GM18498 (cell line): ENCODE data around the gene TEKT1.
A peak's percentile ranks its signal among the peaks of the same experiment; 100 is the strongest.

ENCODE experiments used
- ATAC-seq: cut with Tn5 transposase; IDR thresholded peaks from one replicate; pipeline ENCODE4 v1.9.1; 2021; ENCODE audit warnings: mild to moderate bottlenecking, moderate library complexity; ENCODE audit not compliant: unreplicated experiment

TEKT1 gene

DNA sequence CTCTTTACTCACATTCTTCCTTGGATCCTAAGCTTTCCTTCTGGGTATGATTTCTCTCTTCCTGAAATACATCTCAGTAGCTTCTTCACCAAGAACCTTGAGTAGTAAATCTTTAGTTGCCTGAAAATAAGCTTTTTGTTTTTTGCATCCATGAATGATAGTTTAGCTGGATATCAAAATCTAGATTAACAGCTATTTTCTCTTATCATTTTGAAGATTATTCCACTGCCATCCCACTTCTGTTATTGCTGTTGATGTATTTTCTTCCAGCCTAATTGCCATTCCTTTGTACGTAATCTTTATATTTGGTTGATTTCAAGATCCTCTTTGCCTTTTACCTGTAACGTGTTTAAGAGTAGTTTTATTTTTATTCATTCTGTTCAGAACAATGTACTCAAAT, 63.1 kb downstream of the TEKT1 start:
- no peak for ATAC-seq

DNA sequence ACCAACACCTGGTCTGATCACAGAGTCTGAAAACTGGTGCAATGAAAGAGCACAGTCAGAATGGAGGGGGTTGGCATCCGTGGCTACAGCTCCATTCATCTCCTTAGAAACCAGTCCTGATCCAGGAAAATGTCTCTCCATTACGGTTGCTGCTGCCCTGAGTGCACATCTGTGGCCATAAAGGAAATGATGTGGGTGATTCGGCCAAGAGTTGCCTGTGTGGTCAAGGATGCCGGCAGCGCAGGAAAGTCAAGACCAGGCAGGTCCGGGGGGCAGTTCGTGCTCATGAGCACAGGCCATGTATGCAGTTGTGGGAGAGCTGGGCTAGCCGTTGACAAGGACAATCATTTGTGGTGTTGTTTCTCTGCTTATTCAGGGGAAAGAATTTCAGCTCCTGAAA, 69.8 kb downstream of the TEKT1 start:
- no peak for ATAC-seq

DNA sequence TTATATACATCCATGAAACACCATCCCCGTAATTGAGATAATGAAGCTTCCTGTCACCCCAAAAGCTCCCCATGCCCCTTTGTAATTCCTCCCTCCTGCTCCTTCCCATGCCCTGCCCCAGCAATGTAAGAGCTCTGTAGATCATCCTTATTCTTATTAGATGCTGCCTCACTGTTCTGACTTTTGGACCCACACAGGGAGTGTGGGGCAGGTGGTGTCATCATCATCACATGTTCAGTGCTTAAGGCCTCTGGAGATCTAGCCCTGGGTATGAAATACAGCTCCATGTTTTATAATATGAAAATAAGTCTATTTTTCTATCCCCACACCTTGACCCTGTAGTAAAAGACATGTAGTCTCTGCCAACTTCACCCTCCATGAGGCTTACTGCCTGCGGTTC, 73.8 kb downstream of the TEKT1 start:
- ATAC-seq = no peak

DNA sequence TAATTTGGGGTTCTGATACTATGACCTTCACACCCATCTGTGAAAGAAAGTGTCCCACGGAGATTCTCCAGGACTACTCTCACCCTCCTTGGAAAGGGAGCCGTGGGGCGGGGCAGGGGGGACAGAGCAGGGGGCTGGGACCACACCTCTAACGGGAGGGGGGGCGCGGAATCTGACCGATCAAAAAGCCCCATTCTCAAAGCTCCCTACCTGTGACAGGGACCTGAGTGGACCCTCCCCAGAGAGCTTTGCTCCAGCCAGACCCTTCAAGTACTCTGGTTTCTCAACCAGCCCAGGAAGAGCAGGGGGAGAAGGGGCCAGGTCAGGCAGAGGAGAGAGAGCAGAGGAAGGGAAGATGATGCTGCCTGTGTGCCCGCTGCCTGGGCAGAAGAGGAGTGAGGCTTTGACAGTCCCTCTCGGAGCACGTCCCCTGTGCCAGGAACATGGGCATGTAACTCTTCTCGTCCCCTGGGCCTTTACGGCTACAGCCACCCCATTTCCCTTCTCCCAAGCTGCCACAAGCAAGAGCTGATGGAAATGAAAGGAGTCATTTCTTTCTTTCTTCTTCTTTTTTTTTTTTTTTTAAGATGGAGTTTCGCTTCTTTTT, 75.0 kb downstream of the TEKT1 start:
- ATAC-seq = peak; percentile 26

DNA sequence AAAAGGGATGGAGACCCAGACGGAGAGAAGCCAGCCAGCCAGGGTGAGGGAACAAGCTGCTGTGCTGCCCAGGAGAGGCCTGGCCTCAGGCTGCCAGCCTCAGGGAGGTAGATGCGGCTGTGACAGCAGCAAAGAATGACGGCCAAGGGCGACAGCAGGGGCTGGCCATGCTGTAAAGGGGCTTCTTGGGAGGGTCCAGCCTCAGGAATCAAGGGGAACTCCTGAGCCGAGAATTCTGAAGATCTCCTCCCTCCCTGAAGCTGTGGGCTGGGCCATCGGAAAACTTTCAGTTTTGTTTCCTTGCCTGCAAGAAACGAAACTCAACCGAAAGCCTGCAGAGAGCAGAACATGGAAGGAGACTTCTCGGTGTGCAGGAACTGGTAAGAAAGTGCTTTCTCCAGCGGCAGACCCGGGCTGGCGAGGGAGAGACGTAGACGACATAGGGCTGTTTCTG, 75.8 kb downstream of the TEKT1 start, which contains the start of gene XAF1:
TSS of gene XAF1 (plus strand) at position 316 of the 454 bp plus-strand sequence. CDS start at position 349, 33 bp downstream.
- peak; percentile 51 for ATAC-seq

DNA sequence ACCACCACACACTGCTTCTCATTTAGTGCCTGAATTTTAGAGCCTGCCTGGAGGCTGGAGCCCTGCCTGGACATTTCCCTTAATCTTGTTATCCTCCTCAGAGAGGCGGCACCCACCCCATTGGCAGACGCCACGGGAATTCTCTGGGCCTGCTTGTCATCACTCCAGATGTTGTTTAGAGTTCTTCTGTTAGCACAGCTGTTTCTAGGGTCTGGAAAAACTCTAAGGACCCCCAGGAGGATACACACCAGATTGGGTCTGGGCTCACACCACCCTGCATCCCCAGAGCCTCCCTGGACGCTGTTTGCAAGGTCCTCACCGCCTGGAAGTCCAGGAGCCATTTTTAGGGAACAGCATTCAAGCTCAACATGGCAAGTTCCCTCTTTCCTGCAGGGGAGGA, 76.2 kb downstream of the TEKT1 start:
- no peak for ATAC-seq

DNA sequence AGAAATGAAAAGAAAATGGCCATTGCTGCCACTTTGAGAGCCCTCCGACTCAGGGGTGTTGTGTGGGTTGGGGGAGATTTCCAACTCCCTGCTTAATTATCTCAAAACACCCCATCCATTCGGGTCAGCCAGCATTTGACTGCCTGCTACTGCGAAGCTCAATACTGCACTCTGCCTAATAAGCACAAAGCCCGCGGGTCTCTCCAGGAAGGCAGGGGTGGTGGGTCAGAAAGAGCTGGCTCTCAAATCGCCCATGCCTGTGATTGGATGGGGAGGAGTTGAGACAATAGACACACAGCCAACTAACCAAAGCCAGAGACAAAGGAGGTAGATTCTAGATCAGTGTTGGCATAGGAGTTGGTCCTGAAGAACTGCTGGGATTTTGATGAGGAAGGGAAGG, 78.0 kb downstream of the TEKT1 start:
- ATAC-seq = no peak

DNA sequence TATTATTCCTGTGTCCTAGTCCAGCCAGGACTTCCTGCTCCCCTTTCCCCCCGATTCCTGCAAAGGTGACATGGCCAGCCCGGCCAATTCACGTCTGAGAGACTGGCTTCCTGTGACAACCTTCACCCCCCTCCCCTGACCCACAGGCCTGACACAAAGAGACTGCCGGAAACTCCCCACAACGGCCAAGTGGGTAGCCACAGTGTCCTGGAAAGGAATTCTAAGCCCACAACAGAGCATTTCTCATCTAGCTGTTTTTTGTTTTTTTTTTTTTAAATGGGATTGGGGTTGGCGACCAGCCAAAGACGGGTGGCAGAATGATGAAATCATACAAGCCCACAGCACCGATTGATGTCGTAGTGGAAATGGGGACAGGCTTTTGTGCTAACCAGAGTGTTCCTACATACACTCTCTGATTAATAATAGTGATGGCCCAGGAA, 78.5 kb downstream of the TEKT1 start:
- ATAC-seq = no peak

DNA sequence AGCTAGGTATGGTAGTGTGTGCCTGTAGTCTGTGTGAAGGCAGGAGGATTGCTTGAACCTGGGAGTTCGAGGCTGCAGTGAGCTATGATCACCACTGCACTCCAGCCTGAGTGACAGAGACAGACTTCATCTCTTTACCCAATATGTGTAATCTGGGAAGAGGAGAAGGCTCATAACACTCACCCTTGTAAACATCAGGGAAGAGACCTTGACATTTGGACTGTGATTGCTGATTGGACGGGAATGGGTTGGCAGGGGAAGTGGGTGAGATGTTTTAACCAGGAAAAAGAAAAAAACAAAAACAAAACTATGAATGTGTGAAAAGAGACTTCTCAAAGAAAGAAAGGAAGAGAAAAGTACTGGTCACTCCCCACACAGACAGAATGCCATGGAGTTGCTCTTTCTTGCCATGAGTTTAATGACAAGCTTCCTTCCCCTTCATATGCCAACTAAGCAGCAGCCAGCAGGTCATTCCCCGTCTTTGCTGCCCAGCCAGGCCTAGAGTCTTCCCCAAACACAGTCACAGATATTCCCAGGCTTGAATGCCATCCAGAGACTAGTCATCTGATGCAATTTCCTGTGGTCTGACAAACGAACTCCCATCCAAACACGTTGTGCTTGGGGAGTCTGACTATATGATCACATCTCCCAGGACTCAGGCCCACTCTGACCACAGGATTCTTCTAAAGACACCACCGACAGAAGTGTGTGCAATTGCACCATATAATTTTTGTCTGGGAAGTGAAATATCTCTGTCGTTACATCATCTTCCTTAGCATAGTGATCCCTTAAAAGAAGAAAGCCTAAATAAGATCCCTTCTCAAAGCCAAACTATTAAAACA, 79.2 kb downstream of the TEKT1 start:
- no peak for ATAC-seq

DNA sequence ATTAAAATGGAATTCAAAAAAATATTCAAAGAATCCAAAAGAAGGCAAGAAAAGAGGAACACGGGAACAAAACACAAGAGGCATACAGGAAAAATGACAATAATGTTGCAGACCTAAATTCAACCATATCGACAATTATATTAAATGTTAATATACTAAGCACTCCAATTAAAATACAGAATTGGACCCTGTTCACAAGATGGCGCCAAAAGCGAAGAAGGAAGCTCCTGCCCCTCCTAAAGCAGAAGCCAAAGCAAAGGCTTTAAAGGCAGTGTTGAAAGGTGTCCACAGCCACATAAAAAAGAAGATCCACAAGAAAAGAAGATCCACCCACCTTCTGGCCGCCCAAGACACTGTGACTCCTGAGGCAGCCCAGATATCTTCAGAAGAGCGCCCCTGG, 82.0 kb downstream of the TEKT1 start:
- no peak for ATAC-seq

DNA sequence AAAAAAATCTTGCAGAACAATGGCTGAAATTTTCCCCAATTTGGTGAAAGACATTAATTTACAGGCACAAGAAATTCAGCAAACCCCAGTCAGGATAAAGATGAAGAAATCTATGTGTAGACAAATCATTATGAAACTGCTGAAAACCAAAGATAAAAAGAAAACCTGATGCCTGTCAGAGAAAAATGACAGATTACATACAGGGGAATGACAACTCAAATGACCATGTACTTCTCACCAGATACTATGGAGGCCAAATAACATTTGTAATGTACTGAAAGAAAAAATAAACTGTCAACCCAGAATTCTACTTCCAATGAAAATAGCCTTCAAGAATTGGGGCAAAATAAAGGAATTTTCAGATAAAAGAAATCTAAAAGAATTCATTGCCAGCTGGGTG, 82.9 kb downstream of the TEKT1 start:
- no peak for ATAC-seq
